K562 (cell line): ENCODE results near the gene PRDM11. TPM values are rescaled to one million over a fixed set of nuclear protein-coding genes. Genes with fewer than 3 reads are reported as not detected.

Experiments used
- ATAC-seq: fragments of 200-7000 bp; cut with Tn5 transposase; 3 replicates; pipeline ENCODE4 v1.9.1; 2020; ENCODE audit warnings: moderate library complexity
- BruUV-seq: library from RNA; stranded (reverse); fragments of 400-500 nt; replicated peaks from 2 replicates; lab custom pipeline; 2021; lab: Mats Ljungman, UMichigan
- CTCF ChIA-PET: fragments of 300-600 bp; formaldehyde crosslinking; extraction: SDS; loops from one replicate; lab custom pipeline; 2021; ENCODE audit warnings: low intra/inter-chr PET ratio; lab: Yijun Ruan, JAX
- POLR2A ChIA-PET: fragments of 300-600, 350-650 bp; sonication (Branson Sonifier 250); formaldehyde crosslinking; extraction: SDS; loops from one replicate; lab custom pipeline; 2021; ENCODE audit warnings: antibody characterized with exemption, inconsistent platforms; lab: Yijun Ruan, JAX
- DNase-seq, 4 experiments: peaks; one replicate each; pipeline versions ENCODE4 v3.0.0 to v3.0.0-alpha.2; 2011 to 2018; ENCODE audit warnings: low spot score in 3 of 4, mixed read lengths in 3 of 4; ENCODE audit errors: extremely low read depth in 1 of 4
- FAIRE-seq: peaks from 2 replicates; lab custom pipeline; 2011; peaks lifted over from hg19 to GRCh38; lab: Jason Lieb, UNC
- H2AFZ ChIP-seq: 2 replicates; pipeline ENCODE4 v1.6.0; 2011; ENCODE audit warnings: low read depth, low read length, control low read depth, inconsistent platforms
- H3K27ac ChIP-seq: fragments of 200-600 bp; 3 replicates; pipeline ENCODE4 v1.8.0; 2011; ENCODE audit warnings: low read depth, mild to moderate bottlenecking, control low read depth, inconsistent platforms, low read length, moderate library complexity, mixed read lengths; ENCODE audit errors: extremely low read depth
- H3K27me3 ChIP-seq, 2 experiments: fragments of 300-600 bp in 1 of 2; 2 replicates in 1 of 2; 3 replicates in 1 of 2; pipeline versions ENCODE4 v1.6.0 to v1.8.0; 2011; ENCODE audit warnings: inconsistent platforms in 2 of 2, low read length in 2 of 2, mild to moderate bottlenecking in 1 of 2, mixed read lengths in 1 of 2, moderate library complexity in 1 of 2; ENCODE audit not compliant: control insufficient read depth in 2 of 2, insufficient read depth in 2 of 2
- H3K36me3 ChIP-seq: fragments of 300-600 bp; 3 replicates; pipeline ENCODE4 v1.8.0; 2011; ENCODE audit warnings: mild to moderate bottlenecking, low read length, inconsistent platforms; ENCODE audit not compliant: control insufficient read depth, insufficient read depth
- H3K4me1 ChIP-seq, 2 experiments: fragments of 200-600 bp in 1 of 2; replicated peaks in 1 of 2; 2 replicates in 1 of 2; 3 replicates in 1 of 2; pipeline versions ENCODE4 v1.5.1 to v1.8.0; 2011; ENCODE audit warnings: inconsistent platforms in 2 of 2, low read length in 2 of 2, mild to moderate bottlenecking in 1 of 2, mixed read lengths in 1 of 2, moderate library complexity in 1 of 2; ENCODE audit not compliant: control insufficient read depth in 2 of 2, insufficient read depth in 2 of 2
- H3K4me2 ChIP-seq: 2 replicates; pipeline ENCODE4 v1.6.1; 2011; ENCODE audit warnings: low read length, control low read depth, inconsistent platforms, mixed read lengths; ENCODE audit not compliant: insufficient read depth
- H3K4me3 ChIP-seq: fragments of 200-600 bp; sonication (generic), shearing (Covaris generic); 2 replicates; pipeline ENCODE4 v1.5.1; 2016; ENCODE audit warnings: control low read depth, inconsistent platforms
- H3K79me2 ChIP-seq: fragments of 200-600 bp; 3 replicates; pipeline ENCODE4 v1.8.0; 2011; ENCODE audit warnings: low read length, inconsistent platforms; ENCODE audit not compliant: control insufficient read depth, insufficient read depth
- H3K9ac ChIP-seq, 2 experiments: 2 replicates each; pipeline versions ENCODE4 v1.6.0 to v1.6.1; 2011; ENCODE audit warnings: low read depth in 2 of 2, low read length in 2 of 2, control low read depth in 1 of 2, inconsistent platforms in 1 of 2, mild to moderate bottlenecking in 1 of 2, mixed read lengths in 1 of 2; ENCODE audit not compliant: insufficient read depth in 1 of 2
- H3K9me1 ChIP-seq: one replicate; pipeline ENCODE4 v1.6.0; 2011; ENCODE audit warnings: inconsistent platforms, mild to moderate bottlenecking, low read length, moderate library complexity; ENCODE audit not compliant: control insufficient read depth, insufficient read depth
- H3K9me3 ChIP-seq: replicated peaks from 2 replicates; pipeline ENCODE4 v1.5.1; 2011; ENCODE audit warnings: low read depth, low read length, inconsistent platforms; ENCODE audit not compliant: control insufficient read depth, insufficient read depth
- H4K20me1 ChIP-seq: replicated peaks from 2 replicates; pipeline ENCODE4 v1.6.1; 2011; ENCODE audit warnings: low read length, inconsistent platforms, mixed read lengths; ENCODE audit not compliant: control insufficient read depth, insufficient read depth
- CHD4 ChIP-seq: fragments of 200-600 bp; sonication (generic); IDR thresholded peaks from 3 replicates; pipeline ENCODE4 v1.6.1; 2012; ENCODE audit warnings: low read depth, mild to moderate bottlenecking, mixed read lengths, low read length, inconsistent platforms; ENCODE audit not compliant: insufficient read depth, insufficient replicate concordance, poor library complexity, severe bottlenecking
- ELF1 ChIP-seq: fragments of 200-800 bp; sonication (Bioruptor generic); IDR thresholded peaks from 2 replicates; pipeline ENCODE4 v1.6.1; 2016; ENCODE audit warnings: missing genetic modification characterization, missing compliant biosample characterization
- ELK1 ChIP-seq: sonication (generic); formaldehyde crosslinking; IDR thresholded peaks from 2 replicates; pipeline ENCODE4 v1.8.1; 2022; ENCODE audit warnings: missing genetic modification reagents
- ETV6 ChIP-seq, 3 experiments: fragments of 150-350 bp in 1 of 3; sonication (generic) in 1 of 3; formaldehyde crosslinking in 1 of 3; IDR thresholded peaks; 2 replicates each; pipeline versions ENCODE4 v1.6.1 to v1.8.0; 2014 to 2022; ENCODE audit warnings: borderline replicate concordance in 2 of 3, low read depth in 2 of 3, antibody characterized with exemption in 1 of 3, low read length in 1 of 3, mild to moderate bottlenecking in 1 of 3, missing genetic modification reagents in 1 of 3
- RBM25 ChIP-seq: fragments of 200-400 bp; formaldehyde crosslinking; IDR thresholded peaks from 2 replicates; pipeline ENCODE4 v1.6.1; 2018; ENCODE audit warnings: low read length, low read depth, moderate library complexity; ENCODE audit not compliant: severe bottlenecking
- SMAD2 ChIP-seq: fragments of 150-350 bp; IDR thresholded peaks from 2 replicates; pipeline ENCODE4 v1.6.1; 2014; ENCODE audit warnings: low read depth, mild to moderate bottlenecking, low read length
- TRIM28 ChIP-seq: fragments of 450-650 bp; IDR thresholded peaks from 2 replicates; pipeline ENCODE4 v1.6.1; 2017
- ZNF12 ChIP-seq: sonication (generic); formaldehyde crosslinking; IDR thresholded peaks from 2 replicates; pipeline ENCODE4 v1.4.0; 2020; ENCODE audit warnings: mild to moderate bottlenecking, missing genetic modification reagents
- WGBS: fragments of 100-300 bp; shearing (Covaris generic); methylation state at CpG from one replicate; pipeline ENCODE4 v1.1.6; 2016; ENCODE audit warnings: low coverage, mixed read lengths; ENCODE audit not compliant: insufficient coverage; ENCODE audit errors: missing lambda C conversion rate; 5-methylcytosine and 5-hydroxymethylcytosine counted together
- in situ Hi-C: fragments of 300-500 bp; cut with MboI; formaldehyde crosslinking; loops from 4 replicates; pipeline ENCODE4 v1.15.0; 2018; ENCODE audit warnings: inconsistent platforms, mixed read lengths
- intact Hi-C: fragments of 100-400 bp; cut with micrococcal nuclease; formaldehyde crosslinking; loops from 2 replicates; pipeline ENCODE4 v1.14.2; 2022
- polyA plus RNA-seq, 8 experiments: library from polyadenylated mRNA; depleted of rRNA in 4 of 8; stranded (reverse) in 5 of 8; unstranded in 3 of 8; fragments of >200 nt; fragmentation: Nextera tagmentation in 2 of 8; fragmentation: Illumina TruSeq in 1 of 8; extraction: Ambion mirVana in 2 of 8; extraction: Trizol in 1 of 8; gene quantifications; 2 replicates each; pipeline versions ENCODE4 v1.2.1 to v1.2.3, GENCODE V29; 2011 to 2014; ENCODE audit warnings: inconsistent platforms in 1 of 8, missing spikeins in 1 of 8
- total RNA-seq, 7 experiments: library from RNA; depleted of rRNA in 6 of 7; stranded (reverse); fragments of >200 nt in 6 of 7; fragmentation: Illumina TruSeq in 2 of 7; extraction: Trizol in 2 of 7; gene quantifications; 2 replicates each; pipeline versions ENCODE4 v1.2.1 to v1.2.3, GENCODE V29; 2011 to 2021; ENCODE audit warnings: low replicate concordance in 1 of 7
- TF ChIP-seq, protein P1 (sequence below): fragments of 250-450 bp; sonication (Bioruptor Pico); IDR thresholded peaks from 2 replicates; pipeline ENCODE4 v1.8.0; 2021; ENCODE audit warnings: mild to moderate bottlenecking, moderate library complexity
- TF ChIP-seq, protein P2 (sequence below): fragments of 250-450 bp; sonication (Bioruptor Pico); IDR thresholded peaks from 2 replicates; pipeline ENCODE4 v1.8.0; 2022; ENCODE audit warnings: moderate library complexity, mild to moderate bottlenecking, inconsistent platforms

PRDM11 gene
- total and polyA plus RNA-seq, 9 of the 15 experiments (the other 6 are each of a cell fraction or from before 2014, with no cell fraction given): 0.01 to 1.1 (median 0.29) TPM

- H4K20me1 ChIP-seq: no peaks in the 10 kb centered on the region
- H3K9me1 ChIP-seq: no peaks in the 10 kb centered on the region
- 22% methylated on average over 8 of the region's 8 CpGs for WGBS
- DNase-seq (no peak), FAIRE-seq (no peak), ATAC-seq (no peak)
- H3K4me1 ChIP-seq: peaks cover 0 to 10% of the 10 kb centered on the region in 2 experiments; a peak in 3 of 5 replicates
- no peaks in the 10 kb centered on the region for H3K9me3 ChIP-seq
- no peak overlapping the region for H2AFZ ChIP-seq
- H3K27ac ChIP-seq: no peak overlapping the region
- H3K4me3 ChIP-seq: no peak overlapping the region
- H3K4me2 ChIP-seq: no peak overlapping the region
- intact Hi-C loops: no loop called here
- H3K27me3 ChIP-seq: peaks cover 11 to 45% of the 10 kb centered on the region in 2 experiments; a peak in 3 of 5 replicates
- in situ Hi-C loops: no loop called here
- TF ChIP-seq, protein P1, sequence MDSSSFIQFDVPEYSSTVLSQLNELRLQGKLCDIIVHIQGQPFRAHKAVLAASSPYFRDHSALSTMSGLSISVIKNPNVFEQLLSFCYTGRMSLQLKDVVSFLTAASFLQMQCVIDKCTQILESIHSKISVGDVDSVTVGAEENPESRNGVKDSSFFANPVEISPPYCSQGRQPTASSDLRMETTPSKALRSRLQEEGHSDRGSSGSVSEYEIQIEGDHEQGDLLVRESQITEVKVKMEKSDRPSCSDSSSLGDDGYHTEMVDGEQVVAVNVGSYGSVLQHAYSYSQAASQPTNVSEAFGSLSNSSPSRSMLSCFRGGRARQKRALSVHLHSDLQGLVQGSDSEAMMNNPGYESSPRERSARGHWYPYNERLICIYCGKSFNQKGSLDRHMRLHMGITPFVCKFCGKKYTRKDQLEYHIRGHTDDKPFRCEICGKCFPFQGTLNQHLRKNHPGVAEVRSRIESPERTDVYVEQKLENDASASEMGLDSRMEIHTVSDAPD (CRISPR knock-in tag): no peak
- TF ChIP-seq TRIM28 (0 out of 2 replicates have a peak, but pooled peaks have one; percentile 33), CHD4 (no peak), RBM25 (peak; percentile 10), ZNF12 (CRISPR knock-in tag) (peak; percentile 99), ELK1 (CRISPR knock-in tag) (no peak), ETV6 (IDR thresholded peaks at IDR 0.05; ENCODE audit: borderline replicate concordance in 1 of 2, low read depth in 2 of 2, low read length in 1 of 2) (no peak), ETV6 (CRISPR knock-in tag; IDR thresholded peaks at IDR 0.05; ENCODE audit: borderline replicate concordance) (no peak), SMAD2 (no peak), ELF1 (tag) (no peak)
- TF ChIP-seq, protein P2, sequence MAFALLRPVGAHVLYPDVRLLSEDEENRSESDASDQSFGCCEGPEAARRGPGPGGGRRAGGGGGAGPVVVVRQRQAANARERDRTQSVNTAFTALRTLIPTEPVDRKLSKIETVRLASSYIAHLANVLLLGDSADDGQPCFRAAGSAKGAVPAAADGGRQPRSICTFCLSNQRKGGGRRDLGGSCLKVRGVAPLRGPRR (CRISPR knock-in tag): no peak
- no TSS peak for BruUV-seq
- CTCF ChIA-PET: no interaction called here
- POLR2A ChIA-PET: interaction anchor here (0.8 kb wide), 1 partner anchor 10 kb away, joined by 4 read pairs; no protein-coding TSS in a partner anchor
- H3K36me3 ChIP-seq: no peaks in the 10 kb centered on the region
- H3K9ac ChIP-seq: no peak overlapping the region
- no peaks in the 10 kb centered on the region for H3K79me2 ChIP-seq
These were observed 3.1 kb downstream of the PRDM11 start for GRCh38 chr11:45149483-45150056.
